Upper lobe of right lung (tissue), 1 donor: ENCODE measurements around the gene RUFY3. TPM values are rescaled to one million over a fixed set of nuclear protein-coding genes. Genes with fewer than 3 reads are reported as not detected.
"Not testable (repeated sequence)": the region's sequence is repeated elsewhere in the genome, so short reads cannot be mapped to it uniquely, and the experiment has no call there.

Source experiments
- ATAC-seq: fragments of 200-7000 bp; cut with Tn5 transposase; one replicate; pipeline ENCODE4 v1.9.1; 2020; ENCODE audit warnings: mild to moderate bottlenecking, moderate library complexity
- DNase-seq: peaks from one replicate; pipeline ENCODE4 v3.0.0-alpha.2; 2020
- H3K27ac ChIP-seq: fragments of 200-600 bp; one replicate; pipeline ENCODE4 v1.8.0; 2022
- H3K27me3 ChIP-seq: fragments of 200-600 bp; one replicate; pipeline ENCODE4 v1.8.0; 2022; ENCODE audit warnings: mild to moderate bottlenecking
- H3K36me3 ChIP-seq: fragments of 200-600 bp; one replicate; pipeline ENCODE4 v1.8.0; 2022
- H3K4me1 ChIP-seq: fragments of 200-600 bp; one replicate; pipeline ENCODE4 v1.8.0; 2022
- H3K4me3 ChIP-seq: fragments of 200-600 bp; one replicate; pipeline ENCODE4 v1.8.0; 2022; ENCODE audit warnings: mild to moderate bottlenecking
- H3K9me3 ChIP-seq: fragments of 200-600 bp; one replicate; pipeline ENCODE4 v1.8.0; 2022
- intact Hi-C: fragments of 100-400 bp; cut with DNase I; formaldehyde crosslinking; loops from one replicate; pipeline ENCODE4 v1.11.0; 2022
- total RNA-seq: library from RNA; stranded (reverse); fragmentation: NEBNext Ultra II Directional; extraction: Animal tissue kit (Norgen Biotek cat#: 25700); gene quantifications from one replicate; pipeline ENCODE4 v1.2.1, GENCODE V29; 2021
- TF ChIP-seq, protein P1 (sequence below): fragments of 200-600 bp; IDR thresholded peaks from one replicate; pipeline ENCODE4 v1.8.0; 2022; ENCODE audit warnings: antibody characterized with exemption
- donor health status: DM: no; HTN: yes; CAD: no; lungs with severe emphysema.

Gene RUFY3
- total RNA-seq, 1 donor from 2014 or later = 98.2 TPM

DNA sequence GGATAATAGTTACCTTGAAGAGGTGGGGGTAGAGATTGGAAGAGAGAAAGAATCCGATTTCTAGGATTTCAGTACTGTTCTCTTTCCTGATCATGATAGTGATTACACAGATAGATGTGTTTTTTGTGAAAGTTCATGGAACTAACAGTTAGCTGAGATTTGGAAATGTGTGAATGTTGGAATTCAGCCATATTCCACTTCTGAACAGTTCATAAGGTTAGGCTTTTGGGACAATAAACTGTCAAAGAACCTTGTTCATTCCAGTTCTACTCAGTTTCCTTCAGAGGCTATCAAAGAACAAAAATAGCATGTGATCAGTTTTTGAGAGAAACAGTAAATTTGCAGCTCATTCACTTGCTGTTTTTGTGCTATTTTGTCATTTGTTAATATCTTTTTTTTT, 43.6 kb downstream of the RUFY3 start:
- H3K36me3 ChIP-seq = peaks cover 71% of the 10 kb centered on the region
- intact Hi-C loops = no loop called here
- DNase-seq (no peak), ATAC-seq (no peak)
- no peaks in the 10 kb centered on the region for H3K27me3 ChIP-seq
- no peak overlapping the region for H3K4me3 ChIP-seq
- TF ChIP-seq, protein P1, sequence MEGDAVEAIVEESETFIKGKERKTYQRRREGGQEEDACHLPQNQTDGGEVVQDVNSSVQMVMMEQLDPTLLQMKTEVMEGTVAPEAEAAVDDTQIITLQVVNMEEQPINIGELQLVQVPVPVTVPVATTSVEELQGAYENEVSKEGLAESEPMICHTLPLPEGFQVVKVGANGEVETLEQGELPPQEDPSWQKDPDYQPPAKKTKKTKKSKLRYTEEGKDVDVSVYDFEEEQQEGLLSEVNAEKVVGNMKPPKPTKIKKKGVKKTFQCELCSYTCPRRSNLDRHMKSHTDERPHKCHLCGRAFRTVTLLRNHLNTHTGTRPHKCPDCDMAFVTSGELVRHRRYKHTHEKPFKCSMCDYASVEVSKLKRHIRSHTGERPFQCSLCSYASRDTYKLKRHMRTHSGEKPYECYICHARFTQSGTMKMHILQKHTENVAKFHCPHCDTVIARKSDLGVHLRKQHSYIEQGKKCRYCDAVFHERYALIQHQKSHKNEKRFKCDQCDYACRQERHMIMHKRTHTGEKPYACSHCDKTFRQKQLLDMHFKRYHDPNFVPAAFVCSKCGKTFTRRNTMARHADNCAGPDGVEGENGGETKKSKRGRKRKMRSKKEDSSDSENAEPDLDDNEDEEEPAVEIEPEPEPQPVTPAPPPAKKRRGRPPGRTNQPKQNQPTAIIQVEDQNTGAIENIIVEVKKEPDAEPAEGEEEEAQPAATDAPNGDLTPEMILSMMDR = no peak
- no peak overlapping the region for H3K27ac ChIP-seq
- H3K9me3 ChIP-seq = no peaks in the 10 kb centered on the region
- no peaks in the 10 kb centered on the region for H3K4me1 ChIP-seq

DNA sequence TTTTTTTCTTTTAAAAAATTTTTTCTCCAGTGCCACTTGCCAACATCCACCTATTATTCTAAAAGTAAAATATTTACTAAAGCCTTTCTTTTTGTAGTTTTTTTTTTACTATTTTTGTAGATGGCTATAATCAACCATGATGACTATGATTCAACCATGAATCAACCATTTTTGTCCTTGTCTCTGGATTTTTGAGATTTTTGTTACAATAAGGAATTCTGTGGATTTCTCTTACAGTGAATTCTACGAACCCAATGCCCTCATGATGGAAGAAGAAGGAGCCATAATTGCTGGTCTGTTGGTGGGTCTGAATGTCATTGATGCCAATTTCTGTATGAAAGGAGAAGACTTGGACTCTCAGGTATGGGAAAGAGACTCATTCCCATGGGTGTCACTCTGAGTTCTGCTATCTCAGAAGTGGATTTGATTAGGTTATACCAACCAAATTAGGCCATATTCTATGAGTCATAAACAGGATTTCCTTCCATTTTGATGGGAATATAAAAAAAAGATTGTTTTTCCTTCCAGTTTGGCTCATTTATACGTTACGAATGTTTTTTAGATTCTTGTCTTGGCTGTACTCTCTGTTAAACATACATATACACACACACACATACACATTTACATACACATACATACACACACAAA, 46.7 kb downstream of the RUFY3 start:
- H3K27me3 ChIP-seq = no peaks in the 10 kb centered on the region
- H3K9me3 ChIP-seq = no peaks in the 10 kb centered on the region
- intact Hi-C loops = no loop called here
- TF ChIP-seq, protein P1 = no peak
- no peaks in the 10 kb centered on the region for H3K4me1 ChIP-seq
- H3K4me3 ChIP-seq = no peak overlapping the region
- H3K27ac ChIP-seq = no peak overlapping the region
- DNase-seq (no peak), ATAC-seq (no peak)
- peaks cover 81% of the 10 kb centered on the region for H3K36me3 ChIP-seq

GRCh38 chr4:70769396-70769795, 47.6 kb downstream of the RUFY3 start:
- H3K27ac ChIP-seq, H3K4me3 ChIP-seq, H3K4me1 ChIP-seq, H3K9me3 ChIP-seq, DNase-seq, intact Hi-C loops, ATAC-seq, H3K27me3 ChIP-seq: not testable (repeated sequence)
- peaks cover 71% of the 10 kb centered on the region for H3K36me3 ChIP-seq

DNA sequence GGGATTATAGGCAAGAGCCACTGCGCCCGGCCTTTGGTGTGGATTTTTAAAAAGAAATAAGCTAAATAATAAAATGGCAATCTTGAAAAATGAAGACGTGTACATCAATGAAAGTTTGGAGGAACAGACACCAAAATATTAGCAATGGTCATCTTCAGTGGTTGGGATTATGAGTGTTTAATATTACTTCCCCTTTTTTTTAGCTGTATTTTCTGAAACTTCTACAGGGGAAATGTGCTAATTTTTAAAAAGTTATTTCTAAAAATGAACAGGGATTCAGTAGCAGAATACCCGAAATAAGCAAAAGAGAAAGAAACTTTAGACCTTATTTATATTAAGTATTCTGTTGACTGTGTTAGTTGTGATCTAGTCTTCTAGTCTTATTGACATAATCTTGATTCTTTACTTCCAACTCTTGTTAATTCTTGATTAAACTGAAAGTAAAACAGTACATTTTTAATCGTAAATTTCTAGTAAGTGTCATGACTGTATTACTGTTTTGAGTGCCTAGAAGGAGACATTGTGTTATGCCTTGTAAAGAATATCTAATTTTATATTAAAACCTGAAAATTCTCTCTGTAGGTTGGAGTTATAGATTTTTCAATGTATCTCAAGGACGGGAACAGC, 51.3 kb downstream of the RUFY3 start:
- TF ChIP-seq, protein P1 = no peak
- DNase-seq (no peak), ATAC-seq (no peak)
- Histone ChIP-seq H3K27me3 (no peaks in the 10 kb centered on the region), H3K27ac (no peak overlapping the region), H3K4me3 (no peak overlapping the region), H3K36me3 (peaks cover 66% of the 10 kb centered on the region), H3K4me1 (no peaks in the 10 kb centered on the region), H3K9me3 (no peaks in the 10 kb centered on the region)
- intact Hi-C loops = no loop called here

GRCh38 chr4:70778888-70779422, 57.2 kb downstream of the RUFY3 start:
- Histone ChIP-seq H3K4me1 (peaks cover 7% of the 10 kb centered on the region), H3K36me3 (peaks cover 49% of the 10 kb centered on the region), H3K9me3 (no peaks in the 10 kb centered on the region), H3K27ac (peak overlapping the region; percentile 43), H3K27me3 (no peaks in the 10 kb centered on the region), H3K4me3 (no peak overlapping the region)
- intact Hi-C loops = no loop called here
- DNase-seq (no peak), ATAC-seq (peak; percentile 94)
- TF ChIP-seq, protein P1 = no peak

- TF ChIP-seq, protein P1 = no peak
- no peak for ATAC-seq
- H3K27ac ChIP-seq = no peak overlapping the region
- intact Hi-C loops = no loop called here
- H3K4me1 ChIP-seq = peaks cover 7% of the 10 kb centered on the region
- DNase-seq = no peak
- no peaks in the 10 kb centered on the region for H3K9me3 ChIP-seq
- H3K27me3 ChIP-seq = no peaks in the 10 kb centered on the region
- peaks cover 64% of the 10 kb centered on the region for H3K36me3 ChIP-seq
- H3K4me3 ChIP-seq = no peak overlapping the region
These were observed 61.3 kb downstream of the RUFY3 start for GRCh38 chr4:70783096-70783495.
